WTC11 (cell line): Measurements from ENCODE around the gene SLC2A4. TPM values are rescaled to one million over a fixed set of nuclear protein-coding genes. Genes with fewer than 3 reads are reported as not detected.

Experiments used
- ATAC-seq: fragments of 200-7000 bp; cut with Tn5 transposase; 2 replicates; pipeline ENCODE4 v1.10.0; 2021; ENCODE audit warnings: mild to moderate bottlenecking, moderate library complexity
- CTCF ChIA-PET: fragments of 300-600 bp; sonication (Branson Sonifier 250); formaldehyde crosslinking; loops from one replicate; lab custom pipeline; 2021; ENCODE audit warnings: antibody characterized with exemption; lab: Charles Lee
- POLR2A ChIA-PET: fragments of 350-600 bp; sonication (Branson Sonifier 250); formaldehyde crosslinking; loops from one replicate; lab custom pipeline; 2021; ENCODE audit warnings: antibody characterized with exemption; lab: Charles Lee
- DNase-seq: peaks from one replicate; pipeline ENCODE4 v3.0.0; 2021; ENCODE audit warnings: low spot score
- H3K27ac Mint-ChIP-seq: 2 replicates; pipeline ENCODE4 v1.8.0; 2021; ENCODE audit warnings: mixed read lengths
- H3K27me3 Mint-ChIP-seq: 2 replicates; pipeline ENCODE4 v1.8.0; 2021; ENCODE audit warnings: low read depth, mild to moderate bottlenecking, moderate library complexity, mixed read lengths
- H3K36me3 Mint-ChIP-seq: 2 replicates; pipeline ENCODE4 v1.8.0; 2021; ENCODE audit warnings: mixed read lengths
- H3K4me1 Mint-ChIP-seq: 2 replicates; pipeline ENCODE4 v1.8.0; 2022; ENCODE audit warnings: mixed read lengths
- H3K4me3 Mint-ChIP-seq: 2 replicates; pipeline ENCODE4 v1.8.0; 2021; ENCODE audit warnings: mild to moderate bottlenecking, moderate library complexity, mixed read lengths
- H3K9me3 Mint-ChIP-seq: 2 replicates; pipeline ENCODE4 v1.8.0; 2021; ENCODE audit warnings: mixed read lengths
- ATF2 ChIP-seq: sonication (generic); formaldehyde crosslinking; IDR thresholded peaks from 2 replicates; pipeline ENCODE4 v1.8.1; 2022; ENCODE audit warnings: low read depth, missing genetic modification reagents, borderline replicate concordance
- CTCF ChIP-seq: fragments of 200-600 bp; IDR thresholded peaks from 2 replicates; pipeline ENCODE4 v1.8.0; 2022; ENCODE audit warnings: antibody characterized with exemption
- ELF4 ChIP-seq: sonication (generic); formaldehyde crosslinking; IDR thresholded peaks from 2 replicates; pipeline ENCODE4 v1.8.1; 2022; ENCODE audit warnings: low read depth, mild to moderate bottlenecking, moderate library complexity, missing genetic modification reagents
- EMX1 ChIP-seq: fragments of 250-450 bp; sonication (Bioruptor Pico); IDR thresholded peaks from 2 replicates; pipeline ENCODE4 v1.8.0; 2021; ENCODE audit warnings: mild to moderate bottlenecking
- HMGXB4 ChIP-seq: sonication (generic); formaldehyde crosslinking; IDR thresholded peaks from 2 replicates; pipeline ENCODE4 v1.8.1; 2023; ENCODE audit warnings: mild to moderate bottlenecking, moderate library complexity, missing genetic modification reagents
- JAZF1 ChIP-seq: fragments of 250-450 bp; sonication (Bioruptor Pico); IDR thresholded peaks from 2 replicates; pipeline ENCODE4 v1.9.0; 2021; ENCODE audit warnings: moderate library complexity, mild to moderate bottlenecking, inconsistent platforms
- MAX ChIP-seq: sonication (generic); formaldehyde crosslinking; IDR thresholded peaks from 2 replicates; pipeline ENCODE4 v1.8.0; 2022; ENCODE audit warnings: mild to moderate bottlenecking, missing genetic modification reagents
- MLX ChIP-seq: sonication (generic); formaldehyde crosslinking; IDR thresholded peaks from 2 replicates; pipeline ENCODE4 v1.8.1; 2023; ENCODE audit warnings: mild to moderate bottlenecking, missing genetic modification reagents, moderate library complexity
- NR1H2 ChIP-seq: sonication (generic); formaldehyde crosslinking; IDR thresholded peaks from 2 replicates; pipeline ENCODE4 v1.9.0; 2021; ENCODE audit warnings: mild to moderate bottlenecking, moderate library complexity, missing genetic modification reagents
- NR3C1 ChIP-seq: sonication (generic); formaldehyde crosslinking; conservative IDR thresholded peaks from 2 replicates; pipeline ENCODE4 v1.8.1; 2023; ENCODE audit warnings: low read depth, mild to moderate bottlenecking, missing genetic modification reagents
- TCF7 ChIP-seq: sonication (generic); formaldehyde crosslinking; IDR thresholded peaks from 2 replicates; pipeline ENCODE4 v1.8.0; 2022; ENCODE audit warnings: mild to moderate bottlenecking, low read depth, missing genetic modification reagents, moderate library complexity
- TEAD4 ChIP-seq: sonication (generic); formaldehyde crosslinking; IDR thresholded peaks from 2 replicates; pipeline ENCODE4 v1.8.0; 2022; ENCODE audit warnings: mild to moderate bottlenecking, missing genetic modification reagents
- ZBTB43 ChIP-seq: sonication (generic); formaldehyde crosslinking; IDR thresholded peaks from 2 replicates; pipeline ENCODE4 v1.8.1; 2023; ENCODE audit warnings: mild to moderate bottlenecking, missing genetic modification reagents
- ZNF121 ChIP-seq: sonication (generic); formaldehyde crosslinking; IDR thresholded peaks from 2 replicates; pipeline ENCODE4 v1.8.0; 2023; ENCODE audit warnings: missing genetic modification reagents
- ZNF219 ChIP-seq: sonication (generic); formaldehyde crosslinking; IDR thresholded peaks from 2 replicates; pipeline ENCODE4 v1.8.0; 2023; ENCODE audit warnings: missing genetic modification reagents, mild to moderate bottlenecking, borderline replicate concordance
- ZNF263 ChIP-seq: sonication (generic); formaldehyde crosslinking; IDR thresholded peaks from 2 replicates; pipeline ENCODE4 v1.8.1; 2022; ENCODE audit warnings: low read depth, mild to moderate bottlenecking, moderate library complexity, missing genetic modification reagents
- ZNF281 ChIP-seq: sonication (generic); formaldehyde crosslinking; IDR thresholded peaks from 2 replicates; pipeline ENCODE4 v1.8.0; 2023; ENCODE audit warnings: mild to moderate bottlenecking, missing genetic modification reagents
- ZNF512 ChIP-seq: sonication (generic); formaldehyde crosslinking; IDR thresholded peaks from 2 replicates; pipeline ENCODE4 v1.8.1; 2022; ENCODE audit warnings: missing genetic modification reagents, borderline replicate concordance
- ZNF532 ChIP-seq: fragments of 250-450 bp; sonication (Bioruptor Pico); IDR thresholded peaks from 2 replicates; pipeline ENCODE4 v1.9.0; 2021; ENCODE audit warnings: mild to moderate bottlenecking, borderline replicate concordance
- total RNA-seq: library from RNA; stranded (reverse); gene quantifications from 3 replicates; pipeline ENCODE4 v1.2.3, GENCODE V29; 2021

SLC2A4 gene
- total RNA-seq, 1 experiment from 2014 or later: 6.4 TPM

GRCh38 chr17:7321466-7321865 is 39.9 kb downstream of the SLC2A4 start:
- peaks cover 53% of the 10 kb centered on the region for H3K36me3 Mint-ChIP-seq
- ATAC-seq (no peak), DNase-seq (no peak)
- H3K9me3 Mint-ChIP-seq: no peaks in the 10 kb centered on the region
- no peak overlapping the region for H3K27ac Mint-ChIP-seq
- CTCF ChIA-PET: no interaction called here
- TF ChIP-seq ZNF532 (no peak), CTCF (no peak), ZNF263 (CRISPR knock-in tag) (no peak), ZNF121 (CRISPR knock-in tag) (no peak), NR3C1 (no peak), ZNF281 (no peak), HMGXB4 (no peak), MLX (CRISPR knock-in tag) (no peak), MAX (CRISPR knock-in tag) (no peak), ATF2 (CRISPR knock-in tag) (no peak), ZNF219 (no peak), JAZF1 (CRISPR knock-in tag) (no peak), ELF4 (CRISPR knock-in tag) (no peak), TCF7 (CRISPR knock-in tag) (no peak), NR1H2 (no peak), ZNF512 (CRISPR knock-in tag) (no peak), ZBTB43 (CRISPR knock-in tag) (no peak), EMX1 (CRISPR knock-in tag) (no peak), TEAD4 (CRISPR knock-in tag) (no peak)
- POLR2A ChIA-PET: interaction anchor here (1.6 kb wide), 1 partner anchor 8 kb away, joined by 6 read pairs; the partner anchor contains the start of gene NEURL4
- no peaks in the 10 kb centered on the region for H3K27me3 Mint-ChIP-seq
- H3K4me1 Mint-ChIP-seq: no peaks in the 10 kb centered on the region
- no peak overlapping the region for H3K4me3 Mint-ChIP-seq
